Measurements from ENCODE around the gene DLG1.

DNA sequence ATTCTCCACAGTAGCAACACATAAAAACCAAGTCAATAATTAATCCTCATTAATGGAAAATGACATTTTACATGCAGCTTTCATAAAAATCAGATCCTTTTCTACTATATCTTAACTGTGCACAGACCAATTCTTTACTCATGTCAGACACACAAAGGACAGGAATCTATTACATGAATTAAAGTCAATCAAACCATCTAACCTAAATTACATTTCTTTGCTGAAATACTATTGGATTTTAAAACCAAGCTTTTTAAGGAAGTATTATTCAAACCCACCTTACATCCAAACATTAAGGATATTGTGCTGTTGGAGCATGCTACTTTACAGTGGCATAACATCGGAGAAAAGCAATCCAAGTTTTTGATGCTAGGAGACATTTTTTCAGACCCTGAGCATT lies 72.8 kb downstream of the DLG1 start:
- TF ChIP-seq ZNF232 (CRISPR knock-in tag; IDR thresholded peaks at IDR 0.05), result no peak
- TF ChIP-seq, protein P1, sequence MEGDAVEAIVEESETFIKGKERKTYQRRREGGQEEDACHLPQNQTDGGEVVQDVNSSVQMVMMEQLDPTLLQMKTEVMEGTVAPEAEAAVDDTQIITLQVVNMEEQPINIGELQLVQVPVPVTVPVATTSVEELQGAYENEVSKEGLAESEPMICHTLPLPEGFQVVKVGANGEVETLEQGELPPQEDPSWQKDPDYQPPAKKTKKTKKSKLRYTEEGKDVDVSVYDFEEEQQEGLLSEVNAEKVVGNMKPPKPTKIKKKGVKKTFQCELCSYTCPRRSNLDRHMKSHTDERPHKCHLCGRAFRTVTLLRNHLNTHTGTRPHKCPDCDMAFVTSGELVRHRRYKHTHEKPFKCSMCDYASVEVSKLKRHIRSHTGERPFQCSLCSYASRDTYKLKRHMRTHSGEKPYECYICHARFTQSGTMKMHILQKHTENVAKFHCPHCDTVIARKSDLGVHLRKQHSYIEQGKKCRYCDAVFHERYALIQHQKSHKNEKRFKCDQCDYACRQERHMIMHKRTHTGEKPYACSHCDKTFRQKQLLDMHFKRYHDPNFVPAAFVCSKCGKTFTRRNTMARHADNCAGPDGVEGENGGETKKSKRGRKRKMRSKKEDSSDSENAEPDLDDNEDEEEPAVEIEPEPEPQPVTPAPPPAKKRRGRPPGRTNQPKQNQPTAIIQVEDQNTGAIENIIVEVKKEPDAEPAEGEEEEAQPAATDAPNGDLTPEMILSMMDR (IDR thresholded peaks at IDR 0.05 in 2 of 3, conservative IDR thresholded peaks at IDR 0.05 in 1 of 3; ENCODE audit: insufficient read depth in 2 of 3, low read depth in 1 of 3, low read length in 3 of 3), result no peak
- no peak for TF ChIP-seq JUN (IDR thresholded peaks at IDR 0.05; ENCODE audit: borderline replicate concordance, low read depth, low read length)
- no peak for TF ChIP-seq JUN (CRISPR knock-in tag; IDR thresholded peaks at IDR 0.05; ENCODE audit: borderline replicate concordance)
- TF ChIP-seq, protein P2, sequence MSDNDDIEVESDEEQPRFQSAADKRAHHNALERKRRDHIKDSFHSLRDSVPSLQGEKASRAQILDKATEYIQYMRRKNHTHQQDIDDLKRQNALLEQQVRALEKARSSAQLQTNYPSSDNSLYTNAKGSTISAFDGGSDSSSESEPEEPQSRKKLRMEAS (CRISPR knock-in tag; IDR thresholded peaks at IDR 0.05), result no peak
- TF ChIP-seq, protein P3, sequence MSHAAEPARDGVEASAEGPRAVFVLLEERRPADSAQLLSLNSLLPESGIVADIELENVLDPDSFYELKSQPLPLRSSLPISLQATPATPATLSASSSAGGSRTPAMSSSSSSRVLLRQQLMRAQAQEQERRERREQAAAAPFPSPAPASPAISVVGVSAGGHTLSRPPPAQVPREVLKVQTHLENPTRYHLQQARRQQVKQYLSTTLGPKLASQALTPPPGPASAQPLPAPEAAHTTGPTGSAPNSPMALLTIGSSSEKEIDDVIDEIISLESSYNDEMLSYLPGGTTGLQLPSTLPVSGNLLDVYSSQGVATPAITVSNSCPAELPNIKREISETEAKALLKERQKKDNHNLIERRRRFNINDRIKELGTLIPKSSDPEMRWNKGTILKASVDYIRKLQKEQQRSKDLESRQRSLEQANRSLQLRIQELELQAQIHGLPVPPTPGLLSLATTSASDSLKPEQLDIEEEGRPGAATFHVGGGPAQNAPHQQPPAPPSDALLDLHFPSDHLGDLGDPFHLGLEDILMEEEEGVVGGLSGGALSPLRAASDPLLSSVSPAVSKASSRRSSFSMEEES (CRISPR knock-in tag; IDR thresholded peaks at IDR 0.05), result no peak
- TF ChIP-seq CBX5 (IDR thresholded peaks at IDR 0.05; ENCODE audit: borderline replicate concordance, low read depth), result no peak
- no peak for TF ChIP-seq POLR2AphosphoS5 (IDR thresholded peaks at IDR 0.05; ENCODE audit: control insufficient read depth, insufficient read depth, low read depth, low read length)
- TF ChIP-seq KAT7 (CRISPR knock-in tag; IDR thresholded peaks at IDR 0.05; ENCODE audit: borderline replicate concordance), result no peak
- TF ChIP-seq JUNB (CRISPR knock-in tag; conservative IDR thresholded peaks at IDR 0.05), result no peak
- no peak for TF ChIP-seq TCF3 (CRISPR knock-in tag; IDR thresholded peaks at IDR 0.05)
